ENCODE measurements around the gene AHDC1. TPM values are rescaled to one million over a fixed set of nuclear protein-coding genes. Genes with fewer than 3 reads are reported as not detected.

The AHDC1 gene
- total and polyA plus RNA-seq, 2 of the 13 experiments (the other 11 are each of a cell fraction or from before 2014, with no cell fraction given), result 1.0 to 2.7 TPM

GRCh38 chr1:27563591-27564471 lies 40.1 kb downstream of the AHDC1 start (continued):
- TF ChIP-seq ZNF510 (CRISPR knock-in tag; IDR thresholded peaks at IDR 0.05; ENCODE audit: low read depth) (no peak), AHDC1 (CRISPR knock-in tag; IDR thresholded peaks at IDR 0.05; ENCODE audit: borderline replicate concordance) (peak; percentile 80; the same call in 1 of the 2 replicates), TOE1 (CRISPR knock-in tag; IDR thresholded peaks at IDR 0.05) (no peak), NCOA2 (CRISPR knock-in tag; IDR thresholded peaks at IDR 0.05) (peak; percentile 92), KDM5B (CRISPR knock-in tag; IDR thresholded peaks at IDR 0.05; ENCODE audit: borderline replicate concordance) (no peak; the same call in 1 of the 2 replicates), KDM2A (CRISPR knock-in tag; IDR thresholded peaks at IDR 0.05; ENCODE audit: borderline replicate concordance, low read depth) (peak; percentile 79), TAF1 (CRISPR knock-in tag; IDR thresholded peaks at IDR 0.05) (peak; percentile 58; the same call in 1 of the 2 replicates), ZNF281 (CRISPR knock-in tag; IDR thresholded peaks at IDR 0.05; ENCODE audit: borderline replicate concordance) (peak; percentile 95), ZNF337 (CRISPR knock-in tag; IDR thresholded peaks at IDR 0.05; ENCODE audit: borderline replicate concordance, low read depth) (0 out of 2 replicates have a peak, but pooled peaks have one; percentile 19)
- TF ChIP-seq, protein P1, sequence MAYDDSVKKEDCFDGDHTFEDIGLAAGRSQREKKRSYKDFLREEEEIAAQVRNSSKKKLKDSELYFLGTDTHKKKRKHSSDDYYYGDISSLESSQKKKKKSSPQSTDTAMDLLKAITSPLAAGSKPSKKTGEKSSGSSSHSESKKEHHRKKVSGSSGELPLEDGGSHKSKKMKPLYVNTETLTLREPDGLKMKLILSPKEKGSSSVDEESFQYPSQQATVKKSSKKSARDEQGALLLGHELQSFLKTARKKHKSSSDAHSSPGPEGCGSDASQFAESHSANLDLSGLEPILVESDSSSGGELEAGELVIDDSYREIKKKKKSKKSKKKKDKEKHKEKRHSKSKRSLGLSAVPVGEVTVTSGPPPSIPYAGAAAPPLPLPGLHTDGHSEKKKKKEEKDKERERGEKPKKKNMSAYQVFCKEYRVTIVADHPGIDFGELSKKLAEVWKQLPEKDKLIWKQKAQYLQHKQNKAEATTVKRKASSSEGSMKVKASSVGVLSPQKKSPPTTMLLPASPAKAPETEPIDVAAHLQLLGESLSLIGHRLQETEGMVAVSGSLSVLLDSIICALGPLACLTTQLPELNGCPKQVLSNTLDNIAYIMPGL (CRISPR knock-in tag; IDR thresholded peaks at IDR 0.05; ENCODE audit: borderline replicate concordance in 1 of 2, low read depth in 1 of 2), result 0 out of 4 replicates have a peak, but pooled peaks of 1 of the 2 experiments have one; percentile 62
- TF ChIP-seq, protein P2, sequence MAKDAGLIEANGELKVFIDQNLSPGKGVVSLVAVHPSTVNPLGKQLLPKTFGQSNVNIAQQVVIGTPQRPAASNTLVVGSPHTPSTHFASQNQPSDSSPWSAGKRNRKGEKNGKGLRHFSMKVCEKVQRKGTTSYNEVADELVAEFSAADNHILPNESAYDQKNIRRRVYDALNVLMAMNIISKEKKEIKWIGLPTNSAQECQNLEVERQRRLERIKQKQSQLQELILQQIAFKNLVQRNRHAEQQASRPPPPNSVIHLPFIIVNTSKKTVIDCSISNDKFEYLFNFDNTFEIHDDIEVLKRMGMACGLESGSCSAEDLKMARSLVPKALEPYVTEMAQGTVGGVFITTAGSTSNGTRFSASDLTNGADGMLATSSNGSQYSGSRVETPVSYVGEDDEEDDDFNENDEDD (CRISPR knock-in tag; IDR thresholded peaks at IDR 0.05; ENCODE audit: borderline replicate concordance), result peak; percentile 96

Data from HepG2 (cell line).